ENCODE data around the gene TYROBP. TPM values are rescaled to one million over a fixed set of nuclear protein-coding genes. Genes with fewer than 3 reads are reported as not detected.

Gene TYROBP
- total and polyA plus RNA-seq, 2 of the 8 experiments (the other 6 are each of a cell fraction or from before 2014, with no cell fraction given): 0.18 TPM; not detected in 1

DNA sequence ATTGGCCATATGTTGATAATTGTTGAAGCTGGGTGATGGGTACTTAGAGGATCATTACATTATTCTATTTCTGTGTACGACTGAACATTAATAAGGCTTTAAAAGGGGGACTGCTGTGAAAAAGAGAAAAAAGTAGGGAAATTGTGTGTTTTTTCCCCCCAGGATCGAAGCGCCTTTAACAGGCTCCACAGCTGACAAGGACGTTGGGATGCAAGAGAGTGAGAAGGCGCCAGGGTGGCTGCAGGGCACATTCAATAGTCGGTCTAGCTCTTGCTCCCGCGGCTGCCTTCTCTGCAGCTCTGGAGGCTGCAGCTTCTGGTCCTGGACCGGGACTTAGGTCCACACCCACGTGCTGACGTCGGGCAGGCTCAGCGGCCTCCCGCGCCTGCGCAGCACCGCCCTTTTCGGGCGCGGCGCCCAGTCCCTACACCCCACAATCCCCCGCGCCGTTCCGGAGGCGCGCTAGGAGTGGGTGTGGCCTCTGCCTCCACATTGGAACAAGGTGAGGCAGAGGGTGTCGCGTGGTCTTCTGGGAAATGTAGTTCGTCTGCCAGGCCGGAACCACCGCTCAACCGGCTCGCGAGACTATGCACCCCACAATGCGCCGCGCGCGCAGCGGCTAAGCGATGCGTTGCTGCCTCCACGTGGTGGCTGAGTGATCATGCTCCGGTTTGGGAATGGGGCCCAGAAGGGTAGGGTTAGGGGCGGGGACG is 23.2 kb upstream of the TYROBP start (continued):
- TF ChIP-seq YY1 (IDR thresholded peaks at IDR 0.05; ENCODE audit: low read depth, low read length) (peak; percentile 61; the same call in 1 of the 2 replicates), SP2 (IDR thresholded peaks at IDR 0.05; ENCODE audit: low read length) (no peak), CHD2 (IDR thresholded peaks at IDR 0.05; ENCODE audit: low read length) (peak; percentile 96), CREB1 (IDR thresholded peaks at IDR 0.05) (peak; percentile 78), MAFK (IDR thresholded peaks at IDR 0.05; ENCODE audit: low read depth, low read length) (no peak), TAF7 (optimal IDR thresholded peaks at IDR 0.05; ENCODE audit: borderline replicate concordance, low read depth, low read length) (peak; percentile 41), KDM5A (IDR thresholded peaks at IDR 0.05; ENCODE audit: low read length) (peak; percentile 39; the same call in 1 of the 2 replicates), RNF2 (IDR thresholded peaks at IDR 0.05; ENCODE audit: borderline replicate concordance, low read depth, low read length, missing control alignments, poor library complexity, severe bottlenecking) (no peak), FOSL1 (IDR thresholded peaks at IDR 0.05; ENCODE audit: insufficient read depth, low read depth, low read length) (no peak), TCF12 (IDR thresholded peaks at IDR 0.05; ENCODE audit: low read depth, low read length) (0 out of 2 replicates have a peak, but pooled peaks have one; percentile 3), SRF (IDR thresholded peaks at IDR 0.05; ENCODE audit: low read depth, low read length) (0 out of 2 replicates have a peak, but pooled peaks have one; percentile 15), TEAD4 (IDR thresholded peaks at IDR 0.05; ENCODE audit: low read depth, low read length) (0 out of 2 replicates have a peak, but pooled peaks have one; percentile 29), BCL11A (IDR thresholded peaks at IDR 0.05; ENCODE audit: low read depth in 2 of 2, low read length in 2 of 2) (no peak), PHF8 (conservative IDR thresholded peaks at IDR 0.05; ENCODE audit: low read depth, low read length) (peak; percentile 63), POU5F1 (IDR thresholded peaks at IDR 0.05; ENCODE audit: low read depth, low read length) (no peak), SIRT6 (IDR thresholded peaks at IDR 0.05; ENCODE audit: low read length) (no peak), RFX5 (IDR thresholded peaks at IDR 0.05; ENCODE audit: borderline replicate concordance, low read depth, low read length) (no peak), HDAC6 (IDR thresholded peaks at IDR 0.05; ENCODE audit: low read depth, low read length) (no peak), CHD1 (IDR thresholded peaks at IDR 0.05; ENCODE audit: low read depth, low read length) (no peak), ASH2L (IDR thresholded peaks at IDR 0.05; ENCODE audit: low read length) (peak; percentile 25), RXRA (IDR thresholded peaks at IDR 0.05; ENCODE audit: insufficient read depth, low read depth, low read length) (no peak), JUN (IDR thresholded peaks at IDR 0.05; ENCODE audit: low read depth, low read length) (no peak)
- TF ChIP-seq, protein P1, sequence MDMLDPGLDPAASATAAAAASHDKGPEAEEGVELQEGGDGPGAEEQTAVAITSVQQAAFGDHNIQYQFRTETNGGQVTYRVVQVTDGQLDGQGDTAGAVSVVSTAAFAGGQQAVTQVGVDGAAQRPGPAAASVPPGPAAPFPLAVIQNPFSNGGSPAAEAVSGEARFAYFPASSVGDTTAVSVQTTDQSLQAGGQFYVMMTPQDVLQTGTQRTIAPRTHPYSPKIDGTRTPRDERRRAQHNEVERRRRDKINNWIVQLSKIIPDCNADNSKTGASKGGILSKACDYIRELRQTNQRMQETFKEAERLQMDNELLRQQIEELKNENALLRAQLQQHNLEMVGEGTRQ (IDR thresholded peaks at IDR 0.05; ENCODE audit: low read length): peak; percentile 54
- TF ChIP-seq, protein P2, sequence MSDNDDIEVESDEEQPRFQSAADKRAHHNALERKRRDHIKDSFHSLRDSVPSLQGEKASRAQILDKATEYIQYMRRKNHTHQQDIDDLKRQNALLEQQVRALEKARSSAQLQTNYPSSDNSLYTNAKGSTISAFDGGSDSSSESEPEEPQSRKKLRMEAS (IDR thresholded peaks at IDR 0.05): peak; percentile 89

Measured in H1 (cell line).